Measurements from ENCODE around the gene PPP2R2D. TPM values are rescaled to one million over a fixed set of nuclear protein-coding genes. Genes with fewer than 3 reads are reported as not detected.
A peak's percentile ranks its signal among the peaks of the same experiment; 100 is the strongest.

The PPP2R2D gene
- total RNA-seq = 28.3 TPM
- 10 to 100 TPM; 25.2 to 33.2 (median 28.5) TPM for polyA plus RNA-seq (ENCODE audit: insufficient read depth in 1 of 8, insufficient read length in 8 of 8, low replicate concordance in 1 of 8)
- long read RNA-seq, donor 1, full-length matches to known transcripts = 2 of 2 reads
- long read RNA-seq, donor 1, partial matches to known transcripts = 0 of 2 reads
- long read RNA-seq, donor 1, other reads (novel, unspliced or antisense) = 0 of 2 reads
- long read RNA-seq, donor 2 = 0 reads
- long read RNA-seq, donor 3, full-length matches to known transcripts = 4 of 4 reads
- long read RNA-seq, donor 3, partial matches to known transcripts = 0 of 4 reads
- long read RNA-seq, donor 3, other reads (novel, unspliced or antisense) = 0 of 4 reads
- long read RNA-seq, donor 4, full-length matches to known transcripts = 4 of 4 reads
- long read RNA-seq, donor 4, partial matches to known transcripts = 0 of 4 reads
- long read RNA-seq, donor 4, other reads (novel, unspliced or antisense) = 0 of 4 reads
- long read RNA-seq, donor 5, full-length matches to known transcripts = 11 of 11 reads
- long read RNA-seq, donor 5, partial matches to known transcripts = 0 of 11 reads
- long read RNA-seq, donor 5, other reads (novel, unspliced or antisense) = 0 of 11 reads
- long read RNA-seq, donor 6, full-length matches to known transcripts = 8 of 8 reads
- long read RNA-seq, donor 6, partial matches to known transcripts = 0 of 8 reads
- long read RNA-seq, donor 6, other reads (novel, unspliced or antisense) = 0 of 8 reads
- long read RNA-seq, donor 7, full-length matches to known transcripts = 5 of 5 reads
- long read RNA-seq, donor 7, partial matches to known transcripts = 0 of 5 reads
- long read RNA-seq, donor 7, other reads (novel, unspliced or antisense) = 0 of 5 reads
- long read RNA-seq, donor 8, full-length matches to known transcripts = 1 of 1 reads
- long read RNA-seq, donor 8, partial matches to known transcripts = 0 of 1 reads
- long read RNA-seq, donor 8, other reads (novel, unspliced or antisense) = 0 of 1 reads
- long read RNA-seq, donor 9, full-length matches to known transcripts = 1 of 1 reads
- long read RNA-seq, donor 9, partial matches to known transcripts = 0 of 1 reads
- long read RNA-seq, donor 9, other reads (novel, unspliced or antisense) = 0 of 1 reads
- long read RNA-seq, donor 10, full-length matches to known transcripts = 1 of 1 reads
- long read RNA-seq, donor 10, partial matches to known transcripts = 0 of 1 reads
- long read RNA-seq, donor 10, other reads (novel, unspliced or antisense) = 0 of 1 reads
- long read RNA-seq, donor 11, full-length matches to known transcripts = 2 of 2 reads
- long read RNA-seq, donor 11, partial matches to known transcripts = 0 of 2 reads
- long read RNA-seq, donor 11, other reads (novel, unspliced or antisense) = 0 of 2 reads

GRCh38 chr10:131900350-131901152, at the start of gene PPP2R2D:
PPP2R2D (plus strand) TSS chr10:131901008; CDS start chr10:131901149, 141 bp downstream.
- H3K9me3 ChIP-seq (replicated peaks; ENCODE audit: control insufficient read depth, low read depth, low read length) = no peaks in the 10 kb centered on the region
- H3K27ac ChIP-seq (ENCODE audit: low read length) = peak within 1 kb of the TSS; percentile 66
- peaks cover 18% of the 10 kb centered on the region for H3K4me1 ChIP-seq (ENCODE audit: control insufficient read depth, insufficient read depth, low read length)
- H3K4me3 ChIP-seq (ENCODE audit: low read length) = peak within 1 kb of the TSS; percentile 72
- peak; percentile 98 for DNase-seq
- under 1% methylated on average over 103 of the region's 107 CpGs for WGBS (ENCODE audit: insufficient coverage)
- H3K36me3 ChIP-seq (ENCODE audit: control insufficient read depth, insufficient read depth, low read length) = no peaks in the 10 kb centered on the region
- H3K27me3 ChIP-seq (ENCODE audit: control insufficient read depth, insufficient read depth, low read length) = peaks cover 31% of the 10 kb centered on the region

DNA sequence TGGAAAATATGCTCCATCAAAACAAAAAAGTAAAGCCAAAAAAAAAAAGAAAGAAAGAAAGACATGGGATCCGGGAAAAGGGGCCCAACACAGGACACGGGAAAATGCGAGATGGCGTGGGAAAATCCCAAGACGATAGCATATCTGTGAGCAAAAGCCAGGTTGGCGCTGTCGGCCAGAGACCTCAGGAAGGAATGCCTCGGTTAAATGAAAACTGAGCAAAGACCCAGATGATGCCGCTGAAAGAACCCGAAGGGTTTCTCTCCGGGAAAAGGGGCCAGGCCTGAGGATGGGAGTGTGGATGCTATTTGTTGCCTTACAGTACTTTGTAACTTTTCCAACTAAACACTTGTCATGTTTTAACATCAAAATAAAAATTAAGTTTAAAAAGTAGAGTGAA, 49.5 kb upstream of the PPP2R2D start:
- Histone ChIP-seq H3K4me3 (ENCODE audit: low read length) (no peak overlapping the region), H3K4me1 (ENCODE audit: control insufficient read depth, insufficient read depth, low read length) (no peaks in the 10 kb centered on the region), H3K36me3 (ENCODE audit: control insufficient read depth, insufficient read depth, low read length) (no peaks in the 10 kb centered on the region), H3K27ac (ENCODE audit: low read length) (no peak overlapping the region), H3K9me3 (replicated peaks; ENCODE audit: control insufficient read depth, low read depth, low read length) (no peaks in the 10 kb centered on the region), H3K27me3 (ENCODE audit: control insufficient read depth, insufficient read depth, low read length) (peaks cover 2% of the 10 kb centered on the region)
- WGBS (ENCODE audit: insufficient coverage) = 76% methylated on average over 7 of the region's 11 CpGs
- peak; percentile 13 for DNase-seq

DNA sequence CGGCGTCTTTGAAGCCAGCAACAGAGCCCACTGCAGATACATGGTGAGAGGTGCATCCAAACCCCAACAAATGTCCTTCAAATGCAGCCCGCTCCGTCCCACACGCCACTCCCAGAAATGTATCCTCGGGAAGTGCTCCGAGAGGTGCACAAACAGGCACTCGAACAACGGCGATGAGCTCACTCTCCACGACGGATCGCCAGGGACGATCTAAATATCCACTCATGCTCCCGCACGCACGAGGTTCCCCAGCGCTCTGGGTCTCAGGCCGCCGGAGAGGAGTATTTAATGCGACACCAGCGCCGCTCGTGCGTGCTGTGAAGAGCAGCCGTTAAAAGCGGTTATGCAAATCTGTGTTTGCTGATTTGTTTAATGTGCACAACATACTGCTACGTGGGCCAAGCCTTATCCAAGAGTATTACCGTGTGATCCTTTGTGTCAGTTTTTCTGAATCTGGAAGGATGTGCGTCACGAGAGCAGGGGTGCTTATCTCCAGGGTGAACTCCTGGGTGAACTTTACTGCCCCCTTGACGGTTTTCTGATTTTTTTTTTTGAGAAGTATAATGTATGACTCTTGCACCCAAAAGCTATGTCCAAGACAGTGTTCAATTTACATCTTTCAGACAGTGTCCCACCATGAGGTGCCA, 48.5 kb upstream of the PPP2R2D start:
- H3K4me3 ChIP-seq (ENCODE audit: low read length) = no peak overlapping the region
- no peaks in the 10 kb centered on the region for H3K4me1 ChIP-seq (ENCODE audit: control insufficient read depth, insufficient read depth, low read length)
- H3K36me3 ChIP-seq (ENCODE audit: control insufficient read depth, insufficient read depth, low read length) = no peaks in the 10 kb centered on the region
- H3K27me3 ChIP-seq (ENCODE audit: control insufficient read depth, insufficient read depth, low read length) = no peaks in the 10 kb centered on the region
- 95% methylated on average over 27 of the region's 32 CpGs for WGBS (ENCODE audit: insufficient coverage)
- no peak for DNase-seq
- no peak overlapping the region for H3K27ac ChIP-seq (ENCODE audit: low read length)
- H3K9me3 ChIP-seq (replicated peaks; ENCODE audit: control insufficient read depth, low read depth, low read length) = no peaks in the 10 kb centered on the region

DNA sequence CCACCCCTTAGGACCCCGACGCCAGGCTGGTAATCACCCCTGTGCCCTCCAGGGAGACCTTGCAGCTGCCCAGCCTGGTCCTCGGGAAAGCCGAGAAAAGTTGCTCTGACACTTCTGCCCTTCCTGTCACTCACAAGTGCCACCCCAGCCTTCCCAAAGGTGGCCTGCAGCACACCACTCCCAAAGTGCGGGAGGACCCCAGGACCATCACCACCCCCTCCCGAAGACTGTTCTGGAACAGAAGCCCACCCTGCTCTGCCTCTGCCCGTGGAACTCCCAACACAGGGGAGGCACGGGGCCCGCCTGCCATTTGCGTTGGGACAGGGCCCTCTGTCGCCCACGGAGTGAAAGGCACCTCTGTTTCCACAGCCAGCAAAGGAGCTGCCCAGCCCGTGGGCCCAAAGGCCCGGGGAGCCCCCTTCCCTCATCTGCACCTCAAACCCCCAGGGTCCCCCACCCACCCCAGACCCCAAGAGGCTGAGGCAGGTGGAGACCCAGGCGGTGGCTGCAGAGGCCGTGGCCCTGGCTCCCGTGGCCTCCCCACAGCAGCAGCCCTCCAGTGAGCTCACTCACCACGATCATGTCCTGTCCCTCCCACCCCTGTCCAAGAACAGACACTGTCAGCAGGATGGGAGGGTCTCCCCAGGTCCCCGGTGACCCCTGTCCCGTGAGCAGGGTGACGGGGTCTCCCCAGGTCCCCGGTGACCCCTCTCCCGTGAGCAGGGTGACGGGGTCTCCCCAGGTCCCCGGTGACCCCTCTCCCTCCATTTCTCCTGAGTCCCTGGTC, 47.8 kb upstream of the PPP2R2D start:
- H3K27ac ChIP-seq (ENCODE audit: low read length) = no peak overlapping the region
- no peak for DNase-seq
- 89% methylated on average over 20 of the region's 25 CpGs for WGBS (ENCODE audit: insufficient coverage)
- H3K4me3 ChIP-seq (ENCODE audit: low read length) = no peak overlapping the region
- H3K27me3 ChIP-seq (ENCODE audit: control insufficient read depth, insufficient read depth, low read length) = no peaks in the 10 kb centered on the region
- H3K9me3 ChIP-seq (replicated peaks; ENCODE audit: control insufficient read depth, low read depth, low read length) = no peaks in the 10 kb centered on the region
- H3K36me3 ChIP-seq (ENCODE audit: control insufficient read depth, insufficient read depth, low read length) = no peaks in the 10 kb centered on the region
- no peaks in the 10 kb centered on the region for H3K4me1 ChIP-seq (ENCODE audit: control insufficient read depth, insufficient read depth, low read length)

DNA sequence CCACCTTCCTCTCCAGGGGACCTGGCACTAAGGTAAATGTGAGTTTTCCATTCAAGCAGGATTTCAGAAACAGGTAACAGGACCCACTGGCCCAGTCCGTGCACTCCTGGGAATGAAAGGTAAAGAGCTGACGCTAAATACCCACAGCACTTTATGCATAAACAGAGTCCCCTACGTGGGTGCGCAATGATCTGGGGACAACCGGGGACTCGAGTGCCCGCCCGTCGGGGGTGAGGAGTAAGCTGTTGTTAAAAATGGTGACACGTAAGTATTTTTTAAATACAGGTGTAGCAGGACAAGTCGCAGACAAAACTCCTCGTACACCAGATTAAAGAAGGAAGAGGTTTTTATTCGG, 47.2 kb upstream of the PPP2R2D start:
- 86% methylated on average over 9 of the region's 13 CpGs for WGBS (ENCODE audit: insufficient coverage)
- no peaks in the 10 kb centered on the region for H3K9me3 ChIP-seq (replicated peaks; ENCODE audit: control insufficient read depth, low read depth, low read length)
- no peaks in the 10 kb centered on the region for H3K4me1 ChIP-seq (ENCODE audit: control insufficient read depth, insufficient read depth, low read length)
- H3K27ac ChIP-seq (ENCODE audit: low read length) = no peak overlapping the region
- H3K36me3 ChIP-seq (ENCODE audit: control insufficient read depth, insufficient read depth, low read length) = no peaks in the 10 kb centered on the region
- no peak overlapping the region for H3K4me3 ChIP-seq (ENCODE audit: low read length)
- no peak for DNase-seq
- no peaks in the 10 kb centered on the region for H3K27me3 ChIP-seq (ENCODE audit: control insufficient read depth, insufficient read depth, low read length)

GRCh38 chr10:131854579-131855335, 46.1 kb upstream of the PPP2R2D start:
- no peaks in the 10 kb centered on the region for H3K4me1 ChIP-seq (ENCODE audit: control insufficient read depth, insufficient read depth, low read length)
- no peak for DNase-seq
- WGBS (ENCODE audit: insufficient coverage) = 82% methylated on average over 17 of the region's 22 CpGs
- H3K4me3 ChIP-seq (ENCODE audit: low read length) = no peak overlapping the region
- H3K9me3 ChIP-seq (replicated peaks; ENCODE audit: control insufficient read depth, low read depth, low read length) = no peaks in the 10 kb centered on the region
- H3K27me3 ChIP-seq (ENCODE audit: control insufficient read depth, insufficient read depth, low read length) = peaks cover 3% of the 10 kb centered on the region
- no peak overlapping the region for H3K27ac ChIP-seq (ENCODE audit: low read length)
- H3K36me3 ChIP-seq (ENCODE audit: control insufficient read depth, insufficient read depth, low read length) = no peaks in the 10 kb centered on the region

GRCh38 chr10:131855461-131856401, 45.1 kb upstream of the PPP2R2D start:
- Histone ChIP-seq H3K4me1 (ENCODE audit: control insufficient read depth, insufficient read depth, low read length) (no peaks in the 10 kb centered on the region), H3K36me3 (ENCODE audit: control insufficient read depth, insufficient read depth, low read length) (no peaks in the 10 kb centered on the region), H3K27me3 (ENCODE audit: control insufficient read depth, insufficient read depth, low read length) (peaks cover 6% of the 10 kb centered on the region), H3K9me3 (replicated peaks; ENCODE audit: control insufficient read depth, low read depth, low read length) (no peaks in the 10 kb centered on the region), H3K4me3 (ENCODE audit: low read length) (no peak overlapping the region), H3K27ac (ENCODE audit: low read length) (no peak overlapping the region)
- DNase-seq = no peak
- WGBS (ENCODE audit: insufficient coverage) = 82% methylated on average over 22 of the region's 23 CpGs
